HepG2 (cell line): ENCODE measurements around the gene SH2D3A. TPM values are rescaled to one million over a fixed set of nuclear protein-coding genes. Genes with fewer than 3 reads are reported as not detected.
A peak's percentile ranks its signal among the peaks of the same experiment; 100 is the strongest.

Experiments
- CHD4 ChIP-seq: fragments of 200-600 bp; sonication (generic); IDR thresholded peaks from 2 replicates; pipeline ENCODE4 v1.7.0; 2017; ENCODE audit warnings: mild to moderate bottlenecking, low read length, borderline replicate concordance
- DPF2 ChIP-seq: sonication (generic); formaldehyde crosslinking; IDR thresholded peaks from 2 replicates; pipeline ENCODE4 v1.4.0; 2020; ENCODE audit warnings: mild to moderate bottlenecking, low read depth, missing genetic modification reagents, borderline replicate concordance
- E2F1 ChIP-seq: sonication (generic); formaldehyde crosslinking; IDR thresholded peaks from 2 replicates; pipeline ENCODE4 v1.5.0; 2020; ENCODE audit warnings: missing genetic modification reagents
- HNRNPH1 ChIP-seq: fragments of 200-400 bp; formaldehyde crosslinking; optimal IDR thresholded peaks from 2 replicates; pipeline ENCODE3; 2017; ENCODE audit warnings: mild to moderate bottlenecking, low read depth, low read length
- MAF1 ChIP-seq: sonication (generic); formaldehyde crosslinking; IDR thresholded peaks from 2 replicates; pipeline ENCODE4 v1.5.0; 2020; ENCODE audit warnings: missing genetic modification reagents, borderline replicate concordance
- THAP7 ChIP-seq: sonication (generic); formaldehyde crosslinking; IDR thresholded peaks from 2 replicates; pipeline ENCODE4 v1.8.1; 2023; ENCODE audit warnings: mild to moderate bottlenecking, missing genetic modification reagents
- ZBED4 ChIP-seq: sonication (generic); formaldehyde crosslinking; IDR thresholded peaks from 2 replicates; pipeline ENCODE4 v1.4.0; 2020; ENCODE audit warnings: missing genetic modification reagents, borderline replicate concordance
- ZBTB46 ChIP-seq: sonication (generic); formaldehyde crosslinking; IDR thresholded peaks from 2 replicates; pipeline ENCODE4 v1.4.0; 2020; ENCODE audit warnings: mild to moderate bottlenecking, missing genetic modification reagents, borderline replicate concordance
- ZFP82 ChIP-seq: sonication (generic); formaldehyde crosslinking; IDR thresholded peaks from 2 replicates; pipeline ENCODE4 v1.5.1; 2020; ENCODE audit warnings: mild to moderate bottlenecking, missing genetic modification reagents, borderline replicate concordance
- ZNF12 ChIP-seq: sonication (generic); formaldehyde crosslinking; IDR thresholded peaks from 2 replicates; pipeline ENCODE4 v1.5.0; 2020; ENCODE audit warnings: missing genetic modification reagents
- ZNF20 ChIP-seq: sonication (generic); formaldehyde crosslinking; IDR thresholded peaks from 2 replicates; pipeline ENCODE4 v1.4.0; 2020; ENCODE audit warnings: mild to moderate bottlenecking, moderate library complexity, missing genetic modification reagents
- ZZZ3 ChIP-seq: sonication (generic); formaldehyde crosslinking; IDR thresholded peaks from 2 replicates; pipeline ENCODE4 v1.4.0; 2020; ENCODE audit warnings: missing genetic modification reagents, mild to moderate bottlenecking, borderline replicate concordance
- polyA plus RNA-seq, 8 experiments: library from polyadenylated mRNA; depleted of rRNA in 3 of 8; stranded (reverse) in 7 of 8; unstranded in 1 of 8; fragments of >200 nt; fragmentation: Illumina TruSeq in 4 of 8; extraction: Trizol in 4 of 8; gene quantifications; 2 replicates each; pipeline versions ENCODE4 v1.2.1 to v1.2.3, GENCODE V29; 2011 to 2016; ENCODE audit warnings: low read depth in 4 of 8, missing spikeins in 1 of 8, mixed read lengths in 1 of 8; ENCODE audit not compliant: insufficient read depth in 1 of 8
- total RNA-seq, 5 experiments: library from RNA; depleted of rRNA; stranded (reverse); fragments of >200 nt; fragmentation: Illumina TruSeq; extraction: Trizol; gene quantifications; 2 replicates each; pipeline ENCODE4 v1.2.3, GENCODE V29; 2016; ENCODE audit warnings: low read depth in 1 of 5
- TF ChIP-seq, protein P1 (sequence below): sonication (generic); formaldehyde crosslinking; IDR thresholded peaks from 2 replicates; pipeline ENCODE4 v1.9.0; 2022; ENCODE audit warnings: missing genetic modification reagents, mild to moderate bottlenecking, borderline replicate concordance
- TF ChIP-seq, protein P2 (sequence below): sonication (generic); formaldehyde crosslinking; IDR thresholded peaks from 2 replicates; pipeline ENCODE4 v1.8.0; 2023; ENCODE audit warnings: mild to moderate bottlenecking, missing genetic modification reagents
- TF ChIP-seq, protein P3 (sequence below): sonication (generic); formaldehyde crosslinking; IDR thresholded peaks from 2 replicates; pipeline ENCODE4 v1.4.0; 2020; ENCODE audit warnings: missing genetic modification reagents

SH2D3A gene
- total and polyA plus RNA-seq, 2 of the 13 experiments (the other 11 are each of a cell fraction or from before 2014, with no cell fraction given): 1.0 to 2.2 TPM

- TF ChIP-seq ZBED4 (CRISPR knock-in tag) (no peak), ZZZ3 (CRISPR knock-in tag) (no peak), THAP7 (CRISPR knock-in tag) (no peak), DPF2 (CRISPR knock-in tag) (0 out of 2 replicates have a peak, but pooled peaks have one; percentile 40), ZFP82 (CRISPR knock-in tag) (peak; percentile 79; the same call in 1 of the 2 replicates), ZNF20 (CRISPR knock-in tag) (no peak), ZBTB46 (CRISPR knock-in tag) (no peak), MAF1 (CRISPR knock-in tag) (no peak), CHD4 (no peak), E2F1 (peak; percentile 58; the same call in 1 of the 2 replicates), ZNF12 (CRISPR knock-in tag) (peak; percentile 15; the same call in 1 of the 2 replicates), HNRNPH1 (no peak)
- TF ChIP-seq, protein P1, sequence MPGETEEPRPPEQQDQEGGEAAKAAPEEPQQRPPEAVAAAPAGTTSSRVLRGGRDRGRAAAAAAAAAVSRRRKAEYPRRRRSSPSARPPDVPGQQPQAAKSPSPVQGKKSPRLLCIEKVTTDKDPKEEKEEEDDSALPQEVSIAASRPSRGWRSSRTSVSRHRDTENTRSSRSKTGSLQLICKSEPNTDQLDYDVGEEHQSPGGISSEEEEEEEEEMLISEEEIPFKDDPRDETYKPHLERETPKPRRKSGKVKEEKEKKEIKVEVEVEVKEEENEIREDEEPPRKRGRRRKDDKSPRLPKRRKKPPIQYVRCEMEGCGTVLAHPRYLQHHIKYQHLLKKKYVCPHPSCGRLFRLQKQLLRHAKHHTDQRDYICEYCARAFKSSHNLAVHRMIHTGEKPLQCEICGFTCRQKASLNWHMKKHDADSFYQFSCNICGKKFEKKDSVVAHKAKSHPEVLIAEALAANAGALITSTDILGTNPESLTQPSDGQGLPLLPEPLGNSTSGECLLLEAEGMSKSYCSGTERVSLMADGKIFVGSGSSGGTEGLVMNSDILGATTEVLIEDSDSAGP (CRISPR knock-in tag): peak; percentile 54; the same call in 1 of the 2 replicates
- TF ChIP-seq, protein P2, sequence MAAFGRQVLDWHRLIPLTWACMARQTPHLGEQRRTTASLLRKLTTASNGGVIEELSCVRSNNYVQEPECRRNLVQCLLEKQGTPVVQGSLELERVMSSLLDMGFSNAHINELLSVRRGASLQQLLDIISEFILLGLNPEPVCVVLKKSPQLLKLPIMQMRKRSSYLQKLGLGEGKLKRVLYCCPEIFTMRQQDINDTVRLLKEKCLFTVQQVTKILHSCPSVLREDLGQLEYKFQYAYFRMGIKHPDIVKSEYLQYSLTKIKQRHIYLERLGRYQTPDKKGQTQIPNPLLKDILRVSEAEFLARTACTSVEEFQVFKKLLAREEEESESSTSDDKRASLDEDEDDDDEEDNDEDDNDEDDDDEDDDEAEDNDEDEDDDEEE (CRISPR knock-in tag): no peak
- TF ChIP-seq, protein P3, sequence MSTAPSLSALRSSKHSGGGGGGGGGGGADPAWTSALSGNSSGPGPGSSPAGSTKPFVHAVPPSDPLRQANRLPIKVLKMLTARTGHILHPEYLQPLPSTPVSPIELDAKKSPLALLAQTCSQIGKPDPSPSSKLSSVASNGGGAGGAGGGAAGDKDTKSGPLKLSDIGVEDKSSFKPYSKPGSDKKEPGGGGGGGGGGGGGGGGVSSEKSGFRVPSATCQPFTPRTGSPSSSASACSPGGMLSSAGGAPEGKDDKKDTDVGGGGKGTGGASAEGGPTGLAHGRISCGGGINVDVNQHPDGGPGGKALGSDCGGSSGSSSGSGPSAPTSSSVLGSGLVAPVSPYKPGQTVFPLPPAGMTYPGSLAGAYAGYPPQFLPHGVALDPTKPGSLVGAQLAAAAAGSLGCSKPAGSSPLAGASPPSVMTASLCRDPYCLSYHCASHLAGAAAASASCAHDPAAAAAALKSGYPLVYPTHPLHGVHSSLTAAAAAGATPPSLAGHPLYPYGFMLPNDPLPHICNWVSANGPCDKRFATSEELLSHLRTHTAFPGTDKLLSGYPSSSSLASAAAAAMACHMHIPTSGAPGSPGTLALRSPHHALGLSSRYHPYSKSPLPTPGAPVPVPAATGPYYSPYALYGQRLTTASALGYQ (CRISPR knock-in tag): no peak; the same call in 1 of the 2 replicates
Observed at GRCh38 chr19:6730153-6730804, 37.0 kb downstream of the SH2D3A start (continued).
